ENCODE results near the gene XPA.

Gene XPA

DNA sequence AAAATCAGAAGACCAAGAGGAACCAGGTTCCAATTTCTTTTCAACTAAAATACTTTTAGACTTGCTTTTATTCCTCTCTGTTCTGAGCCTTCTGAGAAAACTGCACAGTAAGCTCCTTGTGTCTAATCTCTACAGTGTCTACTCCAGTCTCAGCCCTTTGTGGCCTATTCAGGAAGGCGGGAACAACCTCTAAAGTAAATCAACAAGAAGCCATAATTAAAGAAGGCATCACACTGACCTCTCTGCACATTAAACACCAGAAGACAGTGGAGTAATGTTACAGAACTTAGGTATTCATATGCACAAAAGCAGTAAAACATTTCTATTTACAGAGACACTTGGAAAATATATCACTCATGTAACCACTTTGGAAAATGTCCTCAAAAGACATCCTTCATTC lies 14.9 kb downstream of the XPA start:
- no peak for TF ChIP-seq SUZ12 (IDR thresholded peaks at IDR 0.05)
- TF ChIP-seq ZNF384 (IDR thresholded peaks at IDR 0.05): no peak
- no peak for TF ChIP-seq BHLHE40 (IDR thresholded peaks at IDR 0.05; ENCODE audit: borderline replicate concordance)
- no peak for TF ChIP-seq FOXM1 (IDR thresholded peaks at IDR 0.05; ENCODE audit: borderline replicate concordance)
- no peak for TF ChIP-seq HDGF (IDR thresholded peaks at IDR 0.05; ENCODE audit: borderline replicate concordance)
- TF ChIP-seq FOXA1 (IDR thresholded peaks at IDR 0.05): no peak
- no peak for TF ChIP-seq TARDBP (IDR thresholded peaks at IDR 0.05)
- TF ChIP-seq SP1 (IDR thresholded peaks at IDR 0.05): no peak
- TF ChIP-seq, protein P1, sequence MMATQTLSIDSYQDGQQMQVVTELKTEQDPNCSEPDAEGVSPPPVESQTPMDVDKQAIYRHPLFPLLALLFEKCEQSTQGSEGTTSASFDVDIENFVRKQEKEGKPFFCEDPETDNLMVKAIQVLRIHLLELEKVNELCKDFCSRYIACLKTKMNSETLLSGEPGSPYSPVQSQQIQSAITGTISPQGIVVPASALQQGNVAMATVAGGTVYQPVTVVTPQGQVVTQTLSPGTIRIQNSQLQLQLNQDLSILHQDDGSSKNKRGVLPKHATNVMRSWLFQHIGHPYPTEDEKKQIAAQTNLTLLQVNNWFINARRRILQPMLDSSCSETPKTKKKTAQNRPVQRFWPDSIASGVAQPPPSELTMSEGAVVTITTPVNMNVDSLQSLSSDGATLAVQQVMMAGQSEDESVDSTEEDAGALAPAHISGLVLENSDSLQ (IDR thresholded peaks at IDR 0.05): no peak
- TF ChIP-seq L3MBTL2 (conservative IDR thresholded peaks at IDR 0.05): no peak
- no peak for TF ChIP-seq ARNT (IDR thresholded peaks at IDR 0.05)
- TF ChIP-seq NFRKB (IDR thresholded peaks at IDR 0.05): no peak
- TF ChIP-seq ELF4 (IDR thresholded peaks at IDR 0.05): no peak
- TF ChIP-seq FOXK2 (IDR thresholded peaks at IDR 0.05): no peak
- no peak for TF ChIP-seq LEF1 (IDR thresholded peaks at IDR 0.05; ENCODE audit: borderline replicate concordance)
- TF ChIP-seq CTBP1 (IDR thresholded peaks at IDR 0.05; ENCODE audit: borderline replicate concordance): no peak
- ChIA-PET CTCF (no interaction called here), POLR2A (no interaction called here)
- DNase-seq (ENCODE audit: extremely low spot score): no peak

DNA sequence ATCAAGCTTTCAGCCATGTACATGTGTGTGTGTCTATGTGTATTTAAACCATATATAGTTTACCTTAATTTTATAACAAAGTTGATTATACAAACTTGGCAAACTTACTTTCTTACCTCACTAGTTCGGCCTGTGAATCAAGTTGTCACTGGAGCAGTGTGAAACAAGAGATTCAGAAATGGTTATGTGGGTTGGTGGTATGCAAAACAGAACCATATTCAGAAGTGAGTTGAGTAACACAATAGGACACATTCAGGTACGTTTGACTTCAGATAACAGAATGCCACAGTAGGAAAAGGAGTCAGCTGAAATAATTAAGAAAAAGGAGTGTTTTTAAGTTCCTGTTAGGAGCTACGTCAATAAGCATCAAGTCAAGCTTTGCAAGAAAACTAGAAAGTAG lies 21.5 kb downstream of the XPA start:
- ChIA-PET POLR2A (no interaction called here), CTCF (no interaction called here)

DNA sequence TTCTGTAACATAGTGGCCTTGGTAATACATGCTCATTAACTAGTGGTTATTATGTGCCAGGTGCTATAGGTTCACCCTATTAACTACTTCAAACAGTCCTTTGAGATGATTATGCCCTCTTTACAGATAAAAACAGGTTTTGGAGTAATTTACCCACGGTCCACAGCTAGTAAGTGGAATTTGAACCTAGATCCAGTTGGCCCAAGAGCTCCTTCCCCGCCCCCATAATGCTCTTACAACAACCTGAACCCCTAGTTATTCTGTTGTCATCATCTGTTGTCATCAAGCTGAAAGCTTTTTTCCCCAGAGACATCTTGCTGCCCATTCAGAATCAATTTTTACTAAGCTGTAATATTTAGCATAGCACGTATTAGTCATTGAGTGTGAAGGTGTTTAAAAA lies 23.2 kb downstream of the XPA start:
- POLR2A ChIA-PET: interaction anchor here (1.1 kb wide), 1 partner anchor 22 kb away, joined by 3 read pairs; no protein-coding TSS in a partner anchor
- DNase-seq (ENCODE audit: extremely low spot score): no peak
- TF ChIP-seq ARNT (IDR thresholded peaks at IDR 0.05) (no peak), L3MBTL2 (conservative IDR thresholded peaks at IDR 0.05) (no peak), SUZ12 (IDR thresholded peaks at IDR 0.05) (no peak), HDGF (IDR thresholded peaks at IDR 0.05; ENCODE audit: borderline replicate concordance) (no peak), ELF4 (IDR thresholded peaks at IDR 0.05) (no peak), CTBP1 (IDR thresholded peaks at IDR 0.05; ENCODE audit: borderline replicate concordance) (no peak), BHLHE40 (IDR thresholded peaks at IDR 0.05; ENCODE audit: borderline replicate concordance) (no peak), SP1 (IDR thresholded peaks at IDR 0.05) (no peak), FOXM1 (IDR thresholded peaks at IDR 0.05; ENCODE audit: borderline replicate concordance) (no peak), FOXA1 (IDR thresholded peaks at IDR 0.05) (no peak), LEF1 (IDR thresholded peaks at IDR 0.05; ENCODE audit: borderline replicate concordance) (no peak)
- TF ChIP-seq, protein P1 (IDR thresholded peaks at IDR 0.05): no peak
- CTCF ChIA-PET: no interaction called here

More for the DNA sequence above, 21.5 kb downstream of the XPA start:
- TF ChIP-seq ZNF384 (IDR thresholded peaks at IDR 0.05) (no peak), BHLHE40 (IDR thresholded peaks at IDR 0.05; ENCODE audit: borderline replicate concordance) (no peak), ARNT (IDR thresholded peaks at IDR 0.05) (no peak), CTBP1 (IDR thresholded peaks at IDR 0.05; ENCODE audit: borderline replicate concordance) (no peak), LEF1 (IDR thresholded peaks at IDR 0.05; ENCODE audit: borderline replicate concordance) (no peak), HDGF (IDR thresholded peaks at IDR 0.05; ENCODE audit: borderline replicate concordance) (no peak), FOXK2 (IDR thresholded peaks at IDR 0.05) (no peak), SUZ12 (IDR thresholded peaks at IDR 0.05) (no peak), FOXA1 (IDR thresholded peaks at IDR 0.05) (no peak), NFRKB (IDR thresholded peaks at IDR 0.05) (no peak), SP1 (IDR thresholded peaks at IDR 0.05) (no peak), ELF4 (IDR thresholded peaks at IDR 0.05) (no peak), L3MBTL2 (conservative IDR thresholded peaks at IDR 0.05) (no peak), TARDBP (IDR thresholded peaks at IDR 0.05) (no peak), FOXM1 (IDR thresholded peaks at IDR 0.05; ENCODE audit: borderline replicate concordance) (no peak)
- TF ChIP-seq, protein P1 (IDR thresholded peaks at IDR 0.05): no peak
- no peak for DNase-seq (ENCODE audit: extremely low spot score)

DNA sequence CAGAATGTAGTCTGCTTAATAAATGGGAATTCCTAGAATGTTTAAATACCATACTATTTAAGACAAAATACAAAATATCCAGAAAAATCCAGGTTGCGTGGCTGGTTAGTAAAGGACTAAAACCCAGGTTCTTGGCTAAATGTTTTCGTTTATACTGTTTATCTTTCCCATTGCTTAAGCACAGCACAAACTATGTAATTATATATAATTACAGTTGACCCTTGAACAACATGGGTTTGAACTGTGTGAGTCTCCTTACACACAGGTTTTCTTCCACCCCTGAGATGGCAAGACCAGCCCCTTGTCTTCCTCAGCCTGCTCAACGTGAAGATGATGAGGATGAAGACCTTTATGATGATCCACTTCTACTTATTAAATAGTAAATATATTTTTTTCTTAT lies 24.7 kb downstream of the XPA start:
- CTCF ChIA-PET: no interaction called here
- POLR2A ChIA-PET: no interaction called here
- DNase-seq (ENCODE audit: extremely low spot score): no peak
- no peak for TF ChIP-seq FOXA1 (IDR thresholded peaks at IDR 0.05)
- no peak for TF ChIP-seq BHLHE40 (IDR thresholded peaks at IDR 0.05; ENCODE audit: borderline replicate concordance)
- no peak for TF ChIP-seq SUZ12 (IDR thresholded peaks at IDR 0.05)
- no peak for TF ChIP-seq NFRKB (IDR thresholded peaks at IDR 0.05)
- TF ChIP-seq ZNF384 (IDR thresholded peaks at IDR 0.05): no peak
- no peak for TF ChIP-seq CTBP1 (IDR thresholded peaks at IDR 0.05; ENCODE audit: borderline replicate concordance)
- no peak for TF ChIP-seq FOXM1 (IDR thresholded peaks at IDR 0.05; ENCODE audit: borderline replicate concordance)
- TF ChIP-seq, protein P1 (IDR thresholded peaks at IDR 0.05): no peak
- TF ChIP-seq SP1 (IDR thresholded peaks at IDR 0.05): no peak
- TF ChIP-seq ELF4 (IDR thresholded peaks at IDR 0.05): no peak
- no peak for TF ChIP-seq LEF1 (IDR thresholded peaks at IDR 0.05; ENCODE audit: borderline replicate concordance)
- TF ChIP-seq TARDBP (IDR thresholded peaks at IDR 0.05): no peak
- TF ChIP-seq FOXK2 (IDR thresholded peaks at IDR 0.05): no peak
- TF ChIP-seq L3MBTL2 (conservative IDR thresholded peaks at IDR 0.05): no peak
- no peak for TF ChIP-seq HDGF (IDR thresholded peaks at IDR 0.05; ENCODE audit: borderline replicate concordance)
- TF ChIP-seq ARNT (IDR thresholded peaks at IDR 0.05): no peak

DNA sequence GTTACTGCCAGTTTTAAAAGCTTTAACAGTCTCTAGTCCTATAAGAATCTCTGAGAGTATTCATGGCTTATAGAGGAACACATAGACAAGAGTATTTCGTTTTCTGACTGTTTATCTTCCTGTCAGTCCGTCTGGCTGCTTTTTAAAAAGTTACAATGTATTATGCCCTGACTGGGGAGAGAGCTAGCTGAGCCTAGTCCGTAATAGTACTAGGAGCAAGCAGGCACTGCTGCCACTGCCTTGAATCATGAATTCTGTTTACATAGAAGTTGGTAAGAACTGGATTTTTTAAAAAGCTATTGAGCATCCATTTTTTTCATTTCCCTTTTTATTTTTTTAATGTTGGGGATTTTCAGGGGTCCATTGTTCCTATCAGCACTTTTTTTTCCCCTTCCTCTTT lies 26.6 kb downstream of the XPA start:
- no peak for TF ChIP-seq LEF1 (IDR thresholded peaks at IDR 0.05; ENCODE audit: borderline replicate concordance)
- TF ChIP-seq BHLHE40 (IDR thresholded peaks at IDR 0.05; ENCODE audit: borderline replicate concordance): no peak
- no peak for TF ChIP-seq TARDBP (IDR thresholded peaks at IDR 0.05)
- no peak for TF ChIP-seq ARNT (IDR thresholded peaks at IDR 0.05)
- TF ChIP-seq, protein P1 (IDR thresholded peaks at IDR 0.05): no peak
- TF ChIP-seq FOXA1 (IDR thresholded peaks at IDR 0.05): no peak
- TF ChIP-seq L3MBTL2 (conservative IDR thresholded peaks at IDR 0.05): no peak
- TF ChIP-seq SUZ12 (IDR thresholded peaks at IDR 0.05): no peak
- no peak for TF ChIP-seq ZNF384 (IDR thresholded peaks at IDR 0.05)
- TF ChIP-seq NFRKB (IDR thresholded peaks at IDR 0.05): no peak
- TF ChIP-seq CTBP1 (IDR thresholded peaks at IDR 0.05; ENCODE audit: borderline replicate concordance): no peak
- TF ChIP-seq FOXK2 (IDR thresholded peaks at IDR 0.05): no peak
- DNase-seq (ENCODE audit: extremely low spot score): no peak
- POLR2A ChIA-PET: no interaction called here
- CTCF ChIA-PET: no interaction called here

Measured in HEK293T (cell line).